Measurements from ENCODE around the gene KIF5A.

Gene KIF5A

DNA sequence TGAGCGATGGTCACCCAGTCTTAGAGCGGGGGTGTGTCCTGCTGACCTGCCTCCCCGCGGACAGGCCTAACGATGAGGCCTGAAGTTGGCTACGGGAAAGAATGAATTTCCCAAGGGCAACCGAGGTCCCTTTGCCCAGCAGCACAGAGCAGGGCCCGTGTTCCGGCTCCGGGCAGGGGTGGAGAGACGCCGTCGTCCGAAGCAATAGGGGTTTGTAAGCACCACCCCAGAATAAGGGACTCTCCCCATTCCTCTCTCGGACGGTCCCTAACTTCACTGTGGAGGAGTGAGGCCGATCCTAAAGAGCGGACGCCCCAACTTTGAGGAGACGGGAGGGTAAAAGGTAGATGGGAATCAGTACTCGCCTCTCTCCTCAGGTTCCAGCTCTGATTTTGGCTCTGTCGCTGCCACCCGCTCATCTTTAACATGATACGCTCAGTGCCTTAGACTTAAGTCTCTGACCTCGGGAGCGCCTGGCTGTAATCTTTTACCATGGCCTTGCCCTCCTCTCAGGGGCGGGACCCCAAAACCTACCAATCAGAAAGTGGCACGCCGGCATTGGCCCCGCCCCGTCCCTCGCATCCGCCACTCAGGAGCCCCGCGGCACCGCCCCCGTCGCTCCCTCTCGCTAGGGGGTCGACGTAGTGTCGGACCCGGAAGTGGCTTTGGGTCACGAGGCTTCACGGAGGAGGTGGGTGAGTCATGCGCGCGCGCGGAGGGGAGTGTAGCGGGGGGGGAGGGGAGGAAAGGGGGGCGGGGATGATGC is 29.6 kb upstream of the KIF5A start, which contains the start of gene DDIT3:
DDIT3 (minus strand) TSS at position 462 of the 766 bp plus-strand sequence. CDS start 3,108 bp downstream, outside the sequence.
- peak; percentile 98 for DNase-seq

DNA sequence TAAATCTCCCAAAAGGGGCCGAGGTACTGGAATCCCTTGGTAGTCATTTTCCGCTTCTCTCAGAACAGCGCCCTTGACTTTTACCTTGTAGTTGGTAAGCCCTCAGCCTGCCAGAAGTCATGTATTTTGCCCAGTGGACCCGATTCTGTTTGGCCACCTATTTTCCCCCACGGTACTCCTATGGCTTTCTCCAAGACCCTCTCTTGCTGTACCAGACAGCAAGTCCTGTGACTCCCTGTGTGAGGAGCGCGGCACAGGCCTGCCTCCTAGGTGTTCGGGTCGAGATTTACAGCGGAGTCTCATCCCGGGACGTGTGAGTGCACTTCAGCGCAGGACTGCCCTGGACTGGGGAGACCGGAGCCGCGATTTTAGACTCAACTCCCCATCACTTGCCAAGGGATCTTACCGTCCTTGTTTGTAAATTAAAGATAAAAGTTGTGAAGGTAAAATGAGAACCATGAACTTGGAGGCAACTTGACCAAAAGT is 28.3 kb upstream of the KIF5A start:
- peak; percentile 36 for DNase-seq

DNA sequence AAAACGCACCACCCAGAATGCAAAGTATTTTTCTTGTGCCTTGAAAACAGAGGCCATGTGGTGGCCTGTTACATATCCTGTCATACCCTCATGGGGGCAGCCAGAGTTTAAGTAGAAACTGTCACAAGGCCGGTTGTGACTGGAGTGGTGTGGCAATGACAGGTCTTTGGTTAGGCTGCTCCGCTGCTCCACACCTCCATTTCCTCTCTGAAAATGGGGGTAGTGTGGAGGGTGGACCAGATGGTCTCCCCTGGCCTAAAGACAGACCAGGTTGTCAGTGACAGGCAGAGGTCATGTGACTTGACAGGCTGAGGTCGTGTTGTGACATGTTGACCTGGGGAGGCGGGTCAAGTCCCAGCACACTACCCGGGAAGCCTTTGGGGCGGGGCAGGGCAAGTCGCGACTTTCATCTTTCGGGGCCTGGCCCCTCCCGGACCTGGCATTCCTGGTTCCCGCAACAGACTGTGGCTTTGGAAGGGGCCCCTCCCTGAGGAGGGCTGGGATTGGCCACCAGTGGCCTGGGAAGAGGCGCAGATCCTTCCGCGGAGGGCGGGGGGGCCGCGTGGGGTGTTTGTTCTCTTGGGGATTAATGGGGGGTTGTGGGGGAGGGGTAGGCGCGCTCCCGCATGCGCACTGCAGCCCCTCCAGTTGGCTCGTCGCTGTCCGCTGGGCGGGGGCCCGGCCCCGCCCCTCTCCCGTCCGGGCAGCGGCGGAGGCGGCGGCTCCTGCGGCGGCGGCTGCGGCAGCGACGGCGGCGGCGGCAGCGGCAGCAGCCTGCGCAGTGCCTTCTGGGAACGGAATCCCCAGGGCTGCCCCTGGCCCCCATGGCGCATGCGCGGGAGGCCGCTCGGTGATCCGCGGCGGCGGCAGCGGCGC is 27.6 kb upstream of the KIF5A start, which contains the start of gene MBD6:
MBD6 (plus strand) TSS at position 814 of the 876 bp plus-strand sequence. CDS start 1,480 bp downstream, outside the sequence.
- peak; percentile 89 for DNase-seq

DNA sequence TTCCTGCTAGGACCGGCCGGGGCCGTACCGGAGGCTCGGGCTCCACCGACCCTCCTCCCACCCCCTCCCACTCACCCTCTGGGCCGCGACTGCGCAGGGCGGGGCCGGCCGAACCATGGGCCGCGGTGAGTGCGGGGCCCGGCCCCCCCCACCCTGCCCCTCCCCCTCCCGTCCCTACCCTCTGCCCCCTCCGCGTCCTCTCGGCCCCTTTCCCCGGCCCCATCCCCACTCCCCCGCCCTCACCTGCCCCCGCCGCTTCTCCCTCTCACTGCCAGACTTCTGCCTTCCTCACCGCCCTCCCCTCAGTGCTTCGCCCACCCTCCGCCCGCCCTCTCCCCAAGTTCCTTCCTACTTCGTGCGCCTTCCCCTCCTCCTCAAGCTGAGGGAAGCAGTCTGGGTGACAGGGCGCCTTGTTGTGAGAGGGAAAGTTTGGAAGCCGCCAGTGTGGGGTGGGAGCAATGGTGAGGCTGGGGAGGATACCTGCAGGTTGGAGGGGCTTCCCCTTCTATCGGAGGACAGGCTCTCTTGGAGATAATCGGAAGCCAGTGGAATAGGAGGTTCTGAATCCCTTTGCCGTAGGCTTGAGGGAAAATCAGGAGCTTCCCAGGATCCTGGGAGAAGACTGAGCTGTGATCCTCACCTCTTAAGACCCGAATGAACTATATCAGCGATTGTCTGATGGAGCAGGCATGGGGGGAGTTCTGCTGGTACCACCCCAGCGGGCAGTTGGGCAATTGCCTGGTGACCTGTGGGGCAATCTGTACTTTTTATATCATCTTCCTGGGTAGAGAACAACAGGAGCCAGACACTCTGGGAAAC is 26.7 kb upstream of the KIF5A start:
- no peak for DNase-seq

DNA sequence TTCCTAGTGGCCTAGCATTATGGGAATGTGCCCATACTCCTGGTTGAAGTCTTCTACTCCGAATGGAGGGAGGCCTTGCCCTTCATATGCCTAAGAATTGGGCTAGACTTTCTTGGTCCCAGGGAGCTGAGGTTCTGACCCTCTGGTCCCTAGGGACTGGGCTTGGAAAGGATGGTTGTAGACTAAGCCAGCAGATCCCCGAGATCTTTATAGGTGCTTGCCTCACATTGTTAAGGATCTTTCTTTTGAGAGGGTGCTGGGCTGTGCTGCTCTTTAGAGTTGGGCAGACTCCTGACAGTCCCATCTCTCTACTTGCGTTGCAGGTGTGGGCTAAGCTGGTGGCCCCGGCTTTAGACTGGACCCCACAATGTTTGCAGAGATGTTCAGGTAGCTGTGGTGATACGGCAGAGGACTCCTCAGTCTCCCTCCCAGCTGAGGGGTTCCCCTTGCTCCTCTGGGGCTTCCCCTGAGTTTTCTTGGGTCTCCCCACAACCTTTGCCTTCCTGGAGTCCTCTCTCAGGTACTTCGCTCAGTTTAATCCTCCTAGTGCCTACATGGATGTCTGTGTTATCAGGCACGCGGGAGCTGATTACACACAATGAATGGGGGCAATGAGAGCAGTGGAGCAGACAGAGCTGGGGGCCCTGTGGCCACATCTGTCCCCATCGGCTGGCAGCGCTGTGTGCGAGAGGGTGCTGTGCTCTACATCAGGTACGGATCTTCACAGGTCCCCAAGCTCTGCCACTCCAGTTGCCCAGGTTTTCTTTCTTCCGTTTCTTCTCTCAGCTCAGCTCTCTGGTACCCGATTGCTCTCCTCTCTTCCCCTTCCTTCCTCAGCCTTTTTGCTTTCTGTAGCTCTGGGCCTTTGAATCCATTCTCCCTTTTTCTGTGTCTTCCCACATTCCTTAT is 25.9 kb upstream of the KIF5A start:
- DNase-seq = no peak

DNA sequence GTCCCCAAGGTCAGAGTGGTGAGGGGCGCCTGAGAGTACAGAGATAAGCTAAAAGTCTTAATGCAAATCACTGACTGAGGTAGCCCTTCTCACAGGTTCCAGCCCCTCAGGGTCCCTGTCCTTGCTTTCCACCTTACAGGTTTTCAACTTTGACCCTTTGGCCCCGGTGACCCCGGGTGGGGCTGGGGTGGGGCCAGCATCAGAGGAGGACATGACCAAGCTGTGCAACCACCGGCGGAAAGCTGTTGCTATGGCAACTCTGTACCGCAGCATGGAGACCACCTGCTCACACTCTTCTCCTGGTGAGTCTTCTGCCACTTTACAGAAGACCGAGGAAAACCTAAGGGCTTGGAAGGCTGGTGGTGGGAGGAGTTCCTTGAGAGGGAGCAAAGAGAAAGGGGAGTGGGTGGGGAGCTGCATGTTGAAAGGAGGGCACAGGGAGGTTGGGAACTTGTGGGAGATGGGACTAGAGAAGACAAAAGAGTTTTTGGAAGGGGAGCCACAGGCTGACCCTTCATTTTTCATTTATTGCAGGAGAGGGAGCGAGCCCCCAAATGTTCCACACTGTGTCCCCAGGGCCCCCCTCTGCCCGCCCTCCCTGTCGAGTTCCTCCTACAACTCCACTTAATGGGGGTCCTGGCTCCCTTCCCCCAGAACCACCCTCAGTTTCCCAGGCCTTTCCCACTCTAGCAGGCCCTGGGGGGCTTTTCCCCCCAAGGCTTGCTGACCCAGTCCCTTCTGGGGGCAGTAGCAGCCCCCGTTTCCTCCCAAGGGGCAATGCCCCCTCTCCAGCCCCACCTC is 24.8 kb upstream of the KIF5A start:
- DNase-seq = no peak

DNA sequence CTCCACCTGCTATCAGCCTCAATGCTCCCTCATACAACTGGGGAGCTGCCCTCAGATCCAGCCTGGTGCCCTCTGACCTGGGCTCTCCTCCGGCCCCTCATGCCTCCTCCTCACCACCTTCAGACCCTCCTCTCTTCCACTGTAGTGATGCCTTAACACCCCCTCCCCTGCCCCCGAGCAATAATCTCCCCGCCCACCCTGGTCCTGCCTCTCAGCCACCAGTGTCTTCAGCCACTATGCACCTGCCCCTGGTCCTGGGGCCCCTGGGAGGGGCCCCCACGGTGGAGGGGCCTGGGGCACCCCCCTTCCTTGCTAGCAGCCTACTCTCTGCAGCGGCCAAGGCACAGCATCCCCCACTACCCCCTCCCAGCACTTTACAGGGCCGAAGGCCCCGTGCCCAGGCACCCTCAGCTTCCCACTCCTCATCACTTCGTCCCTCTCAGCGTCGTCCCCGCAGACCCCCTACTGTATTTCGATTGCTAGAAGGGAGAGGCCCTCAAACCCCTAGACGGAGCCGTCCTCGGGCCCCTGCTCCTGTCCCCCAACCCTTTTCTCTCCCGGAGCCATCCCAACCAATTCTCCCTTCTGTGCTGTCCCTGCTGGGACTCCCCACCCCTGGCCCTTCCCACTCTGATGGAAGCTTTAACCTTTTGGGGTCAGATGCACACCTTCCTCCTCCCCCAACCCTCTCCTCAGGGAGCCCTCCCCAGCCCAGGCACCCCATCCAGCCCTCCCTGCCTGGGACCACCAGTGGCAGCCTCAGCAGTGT is 24.0 kb upstream of the KIF5A start:
- no peak for DNase-seq

DNA sequence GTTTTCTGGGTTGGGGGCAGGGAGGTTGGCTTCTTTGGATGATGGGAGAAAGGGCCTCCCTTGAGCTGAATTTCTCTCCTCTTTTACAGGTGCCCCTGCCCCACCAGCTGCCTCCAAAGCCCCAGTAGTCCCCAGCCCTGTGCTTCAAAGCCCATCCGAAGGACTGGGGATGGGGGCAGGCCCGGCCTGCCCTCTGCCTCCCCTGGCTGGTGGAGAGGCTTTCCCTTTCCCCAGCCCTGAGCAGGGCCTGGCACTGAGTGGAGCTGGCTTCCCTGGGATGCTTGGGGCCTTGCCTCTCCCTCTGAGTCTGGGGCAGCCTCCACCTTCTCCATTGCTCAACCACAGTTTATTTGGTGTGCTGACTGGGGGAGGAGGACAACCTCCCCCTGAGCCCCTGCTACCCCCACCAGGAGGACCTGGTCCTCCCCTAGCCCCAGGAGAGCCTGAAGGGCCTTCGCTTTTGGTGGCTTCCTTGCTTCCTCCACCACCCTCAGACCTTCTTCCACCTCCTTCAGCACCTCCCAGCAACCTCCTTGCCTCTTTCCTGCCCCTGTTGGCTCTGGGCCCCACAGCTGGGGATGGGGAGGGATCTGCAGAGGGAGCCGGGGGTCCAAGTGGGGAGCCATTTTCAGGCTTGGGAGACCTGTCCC is 23.2 kb upstream of the KIF5A start:
- DNase-seq = no peak

DNA sequence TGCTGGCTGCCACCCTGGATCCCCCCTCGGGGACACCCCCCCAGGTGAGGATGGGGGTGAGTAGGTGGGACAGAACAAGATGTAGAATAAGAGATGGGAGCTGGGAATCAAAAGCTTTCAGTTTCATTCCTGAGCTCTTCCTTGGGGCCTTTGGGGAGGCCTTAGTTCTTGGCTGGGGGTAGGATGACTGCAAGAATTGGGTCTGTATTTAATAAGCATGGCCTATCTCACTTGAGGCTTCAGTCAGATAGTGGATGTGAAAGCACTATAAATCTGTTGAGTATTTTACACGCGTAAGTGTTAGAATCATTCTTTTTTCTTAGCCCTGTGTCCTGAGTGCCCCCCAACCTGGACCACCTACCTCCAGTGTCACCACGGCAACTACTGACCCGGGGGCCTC is 22.7 kb upstream of the KIF5A start:
- DNase-seq = no peak

DNA sequence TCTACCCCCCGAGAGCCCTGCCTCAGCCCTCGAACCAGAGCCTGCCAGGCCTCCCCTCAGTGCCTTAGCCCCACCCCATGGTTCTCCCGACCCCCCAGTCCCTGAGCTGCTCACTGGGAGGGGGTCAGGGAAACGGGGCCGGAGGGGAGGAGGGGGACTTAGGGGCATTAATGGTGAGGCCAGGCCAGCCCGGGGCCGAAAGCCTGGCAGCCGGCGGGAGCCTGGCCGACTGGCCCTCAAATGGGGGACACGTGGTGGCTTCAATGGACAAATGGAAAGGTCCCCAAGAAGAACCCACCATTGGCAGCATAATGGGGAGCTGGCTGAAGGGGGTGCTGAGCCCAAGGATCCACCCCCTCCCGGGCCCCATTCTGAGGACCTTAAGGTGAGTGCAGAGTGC is 21.7 kb upstream of the KIF5A start:
- no peak for DNase-seq

DNA sequence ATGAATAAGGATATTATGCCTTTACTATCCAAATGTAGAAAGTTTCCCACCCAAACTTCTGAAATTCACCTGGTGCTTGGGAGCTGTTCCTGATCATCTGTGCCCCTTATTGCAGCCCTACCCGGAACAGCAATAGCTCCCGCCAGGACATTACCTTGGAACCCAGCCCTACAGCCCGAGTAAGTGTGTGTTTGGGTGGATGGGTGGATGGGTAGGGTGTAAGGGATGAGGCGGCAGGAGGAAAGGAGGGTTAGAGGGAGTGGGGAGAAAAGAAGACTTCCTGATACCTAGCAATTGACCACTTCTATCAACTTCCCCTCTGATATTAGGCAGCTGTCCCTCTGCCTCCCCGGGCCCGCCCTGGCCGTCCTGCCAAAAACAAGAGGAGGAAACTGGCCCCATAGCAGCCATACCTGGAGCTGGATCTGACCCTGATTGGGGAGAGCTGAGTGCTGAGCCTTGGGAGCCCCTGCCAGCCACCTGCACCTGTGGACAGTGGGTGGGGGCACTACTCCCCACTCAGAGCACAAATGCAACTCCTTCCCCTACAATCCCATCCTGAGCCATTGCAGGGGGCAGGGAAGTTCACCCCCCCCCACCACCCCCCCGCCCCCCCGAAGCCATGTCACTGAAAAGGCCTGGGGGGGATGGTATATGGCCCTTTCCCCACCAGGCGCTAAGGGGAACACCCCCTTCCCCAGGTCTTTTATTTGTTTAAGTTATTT is 20.9 kb upstream of the KIF5A start:
- no peak for DNase-seq

DNA sequence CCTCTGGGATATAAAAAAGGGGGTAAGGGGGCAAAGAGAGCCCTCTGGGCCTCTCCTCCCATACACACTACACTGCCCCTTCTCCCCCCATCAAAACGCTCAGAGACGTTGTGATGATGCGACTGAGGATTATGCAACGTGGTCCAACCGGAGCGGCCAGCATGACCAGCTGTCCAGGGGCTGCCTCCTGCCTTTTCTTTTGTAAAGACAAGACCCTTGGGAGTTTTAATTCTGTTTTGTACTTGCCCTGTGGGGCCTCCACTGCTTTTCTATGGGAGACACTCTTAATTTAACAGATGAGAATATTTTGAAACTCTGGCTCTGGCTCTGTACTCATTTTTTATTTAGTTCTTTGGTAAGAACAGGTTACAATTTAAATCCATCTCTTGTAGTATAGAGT is 20.0 kb upstream of the KIF5A start:
- DNase-seq = no peak

DNA sequence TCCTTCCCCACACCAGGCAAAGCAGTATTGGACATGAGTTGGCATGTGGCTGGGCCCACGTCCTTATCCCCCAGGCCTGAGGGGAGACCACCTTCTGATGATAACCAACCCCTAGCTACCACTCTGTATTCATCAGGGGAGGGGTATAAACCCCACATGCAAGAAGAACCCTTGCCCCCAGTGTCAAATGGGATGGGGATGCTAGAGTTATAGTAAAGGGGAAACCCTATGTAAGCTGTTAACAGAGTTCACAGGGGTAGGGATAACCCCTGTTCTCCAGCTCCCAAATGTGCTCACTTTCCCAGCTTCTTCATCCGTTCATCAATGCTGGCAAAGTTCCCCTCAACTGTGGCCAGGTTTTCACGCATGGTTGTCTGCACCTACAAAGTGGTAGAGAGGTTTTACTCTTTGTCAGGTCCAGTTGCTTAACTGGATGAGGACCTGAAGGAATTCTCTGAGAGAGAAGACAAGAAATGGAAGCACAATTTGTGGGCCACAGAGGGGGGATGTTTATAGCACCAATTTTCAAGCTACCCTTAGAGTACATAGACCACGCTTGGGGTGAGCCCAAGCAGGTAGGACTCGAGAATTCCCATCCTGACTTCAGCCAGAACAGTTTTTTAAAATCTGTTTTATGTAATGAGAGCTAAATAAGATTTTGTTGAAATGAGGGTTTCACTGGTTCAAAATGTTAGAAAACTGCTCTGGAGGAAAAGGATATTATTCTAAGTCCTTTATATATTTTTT is 19.3 kb upstream of the KIF5A start:
- DNase-seq = no peak

DNA sequence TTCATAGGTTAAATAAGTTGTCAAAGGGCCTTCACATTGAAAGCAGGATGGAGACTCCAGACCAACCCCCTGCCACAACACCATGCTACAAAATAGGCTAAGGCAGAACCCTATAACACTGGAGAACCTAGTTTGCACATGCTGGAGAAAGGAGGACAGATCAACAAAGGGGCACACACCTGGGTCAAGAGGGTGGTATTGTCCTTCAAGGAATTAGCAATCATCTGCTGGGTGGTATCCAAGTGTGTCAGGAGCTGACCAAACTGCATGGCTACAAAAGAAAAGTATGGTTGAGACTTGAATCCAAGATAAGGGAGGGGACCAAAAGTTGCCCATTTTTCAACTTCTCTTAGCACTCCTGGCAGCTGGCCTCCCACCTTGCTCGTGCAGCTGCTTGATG is 18.0 kb upstream of the KIF5A start:
- DNase-seq = no peak

DNA sequence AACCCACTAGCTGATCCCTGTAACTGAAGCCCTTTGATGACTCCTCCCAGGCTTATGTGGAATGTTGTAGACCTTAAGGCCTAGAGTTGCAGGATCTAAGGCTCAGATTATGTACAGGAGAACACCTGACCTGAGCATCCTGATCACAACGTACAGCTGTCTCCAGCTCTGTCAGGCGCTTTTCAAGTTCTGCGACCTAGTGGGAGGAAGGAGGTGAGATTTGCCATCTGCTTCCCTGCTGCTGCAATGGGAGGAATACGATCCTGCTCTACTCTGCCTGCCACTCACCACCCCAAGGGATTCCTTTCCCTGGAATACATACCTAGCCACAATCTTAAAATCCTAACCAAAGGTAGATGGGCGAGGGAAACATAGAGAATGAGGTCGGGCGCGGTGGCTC is 16.7 kb upstream of the KIF5A start:
- no peak for DNase-seq

DNA sequence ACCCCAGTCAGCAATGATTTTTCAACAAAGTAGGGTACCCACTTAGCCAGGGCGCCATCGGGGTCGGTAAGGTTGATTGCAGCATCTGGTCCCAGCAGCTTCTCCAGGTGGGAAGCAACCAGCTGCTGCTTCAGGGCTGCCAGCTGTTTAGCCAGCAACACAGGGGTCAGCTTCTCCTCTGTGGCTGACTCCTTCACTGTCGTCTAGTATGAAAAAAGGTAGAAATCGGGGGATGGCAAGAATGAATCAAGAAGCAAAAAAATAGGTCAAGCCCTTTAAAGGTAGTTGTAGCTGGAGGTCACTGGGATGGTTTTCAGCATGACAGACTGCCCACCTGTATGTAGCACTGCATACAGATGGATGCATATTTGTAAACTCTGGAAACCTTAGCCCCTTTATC is 15.6 kb upstream of the KIF5A start:
- DNase-seq = no peak

DNA sequence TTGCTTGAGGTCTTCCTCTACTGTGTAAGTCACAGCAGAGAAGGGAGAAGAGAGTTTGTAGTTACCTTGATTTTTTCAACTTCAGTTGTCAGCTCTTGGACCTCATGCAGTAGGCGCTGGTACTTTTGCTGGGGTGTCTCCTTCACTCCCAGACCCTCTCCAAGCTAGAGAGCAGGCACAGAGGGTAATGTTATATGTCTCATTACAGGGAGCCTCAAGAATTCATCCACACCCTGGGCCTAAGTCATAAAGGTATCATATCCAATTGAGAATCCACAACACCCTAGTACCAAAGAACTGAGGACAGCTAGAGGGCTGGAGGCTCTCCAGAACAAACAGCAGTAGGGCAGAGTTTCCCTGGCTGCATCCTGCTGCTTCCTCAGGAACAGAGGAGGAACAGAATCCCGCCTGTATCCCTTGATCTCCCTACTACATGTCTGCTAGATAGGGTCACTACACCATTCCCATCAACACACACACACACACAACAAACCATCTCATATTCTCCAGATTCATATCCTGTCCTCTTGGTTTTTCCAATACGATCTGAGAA is 14.8 kb upstream of the KIF5A start:
- DNase-seq = no peak
